K562 (cell line): ENCODE measurements around the gene SFPQ. TPM values are rescaled to one million over a fixed set of nuclear protein-coding genes. Genes with fewer than 3 reads are reported as not detected.

Experiments
- ARNT ChIP-seq, 2 experiments: fragments of 450-650 bp; IDR thresholded peaks; 2 replicates each; pipeline ENCODE4 v1.6.1; 2016; ENCODE audit warnings: mild to moderate bottlenecking in 1 of 2
- CTCFL ChIP-seq: IDR thresholded peaks from 2 replicates; pipeline ENCODE4 v1.6.1; 2011; ENCODE audit warnings: borderline replicate concordance, low read depth, mild to moderate bottlenecking, moderate library complexity, low read length; ENCODE audit not compliant: insufficient read depth, poor library complexity, severe bottlenecking
- ELK3 ChIP-seq: fragments of 450-650 bp; formaldehyde crosslinking; IDR thresholded peaks from 2 replicates; pipeline ENCODE4 v1.4.0; 2020; ENCODE audit warnings: mild to moderate bottlenecking
- JUNB ChIP-seq: fragments of 450-650 bp; formaldehyde crosslinking; conservative IDR thresholded peaks from 2 replicates; pipeline ENCODE4 v1.4.0; 2020; ENCODE audit warnings: mild to moderate bottlenecking
- MLLT1 ChIP-seq, 2 experiments: fragments of 450-650 bp; IDR thresholded peaks; 2 replicates each; pipeline ENCODE4 v1.6.1; 2016
- PHTF2 ChIP-seq: fragments of 250-450 bp; sonication (Bioruptor Pico); IDR thresholded peaks from 2 replicates; pipeline ENCODE4 v1.5.0; 2021; ENCODE audit warnings: mild to moderate bottlenecking
- PTTG1 ChIP-seq: fragments of 450-650 bp; IDR thresholded peaks from 2 replicates; pipeline ENCODE4 v1.6.1; 2016; ENCODE audit warnings: low read depth, mild to moderate bottlenecking, missing genetic modification characterization, missing compliant biosample characterization
- RFX5 ChIP-seq: IDR thresholded peaks from 2 replicates; pipeline ENCODE4 v1.6.1; 2011; ENCODE audit warnings: low read depth, mild to moderate bottlenecking, improper control_type of control experiment, low read length
- SIN3B ChIP-seq: fragments of 450-650 bp; IDR thresholded peaks from 2 replicates; pipeline ENCODE4 v1.6.1; 2017; ENCODE audit warnings: low read depth, mild to moderate bottlenecking, moderate library complexity
- SMAD4 ChIP-seq: fragments of 250-450 bp; sonication (Bioruptor Pico); conservative IDR thresholded peaks from 2 replicates; pipeline ENCODE4 v1.8.0; 2021; ENCODE audit warnings: inconsistent platforms, mild to moderate bottlenecking, moderate library complexity
- SMARCA4 ChIP-seq: fragments of 450-650 bp; IDR thresholded peaks from 2 replicates; pipeline ENCODE4 v1.6.1; 2016
- TEAD2 ChIP-seq: fragments of 450-650 bp; IDR thresholded peaks from 2 replicates; pipeline ENCODE4 v1.6.1; 2016; ENCODE audit warnings: missing genetic modification characterization, control low read depth, missing compliant biosample characterization
- THRA ChIP-seq: fragments of 450-650 bp; IDR thresholded peaks from 2 replicates; pipeline ENCODE4 v1.6.1; 2017; ENCODE audit warnings: mild to moderate bottlenecking, moderate library complexity
- USF2 ChIP-seq: sonication (generic); formaldehyde crosslinking; IDR thresholded peaks from 2 replicates; pipeline ENCODE4 v1.5.0; 2020; ENCODE audit warnings: missing genetic modification reagents
- ZNF217 ChIP-seq: sonication (generic); formaldehyde crosslinking; IDR thresholded peaks from 2 replicates; pipeline ENCODE4 v1.8.0; 2022; ENCODE audit warnings: mild to moderate bottlenecking, missing genetic modification reagents
- ZNF274 ChIP-seq: IDR thresholded peaks from 2 replicates; pipeline ENCODE4 v1.6.1; 2011; ENCODE audit warnings: low read depth, mild to moderate bottlenecking, low read length, moderate library complexity, borderline replicate concordance
- ZNF512 ChIP-seq: IDR thresholded peaks from 2 replicates; pipeline ENCODE4 v1.6.1; 2016; ENCODE audit warnings: missing genetic modification characterization, missing compliant biosample characterization
- ZNF668 ChIP-seq: fragments of 250-450 bp; sonication (Bioruptor Pico); IDR thresholded peaks from 2 replicates; pipeline ENCODE4 v1.8.0; 2022; ENCODE audit warnings: mild to moderate bottlenecking, inconsistent platforms
- ZNF785 ChIP-seq: fragments of 250-450 bp; sonication (Bioruptor Pico); IDR thresholded peaks from 2 replicates; pipeline ENCODE4 v1.4.0; 2020; ENCODE audit warnings: mild to moderate bottlenecking
- ZNF79 ChIP-seq: fragments of 250-450 bp; sonication (Bioruptor Pico); IDR thresholded peaks from 2 replicates; pipeline ENCODE4 v1.4.0; 2020; ENCODE audit warnings: low read depth, mild to moderate bottlenecking, moderate library complexity
- polyA plus RNA-seq, 8 experiments: library from polyadenylated mRNA; depleted of rRNA in 4 of 8; stranded (reverse) in 5 of 8; unstranded in 3 of 8; fragments of >200 nt; fragmentation: Nextera tagmentation in 2 of 8; fragmentation: Illumina TruSeq in 1 of 8; extraction: Ambion mirVana in 2 of 8; extraction: Trizol in 1 of 8; gene quantifications; 2 replicates each; pipeline versions ENCODE4 v1.2.1 to v1.2.3, GENCODE V29; 2011 to 2014; ENCODE audit warnings: inconsistent platforms in 1 of 8, missing spikeins in 1 of 8
- total RNA-seq, 7 experiments: library from RNA; depleted of rRNA in 6 of 7; stranded (reverse); fragments of >200 nt in 6 of 7; fragmentation: Illumina TruSeq in 2 of 7; extraction: Trizol in 2 of 7; gene quantifications; 2 replicates each; pipeline versions ENCODE4 v1.2.1 to v1.2.3, GENCODE V29; 2011 to 2021; ENCODE audit warnings: low replicate concordance in 1 of 7

Gene SFPQ
- total and polyA plus RNA-seq, 9 of the 15 experiments (the other 6 are each of a cell fraction or from before 2014, with no cell fraction given), result 69.7 to 562 (median 399) TPM

- TF ChIP-seq ZNF512 (tag), result no peak
- TF ChIP-seq ARNT (IDR thresholded peaks at IDR 0.05), result peak in 1 of 2 experiments; percentile 23; a peak in 1 of 4 replicates
- TF ChIP-seq SIN3B, result peak; percentile 47; the same call in 1 of the 2 replicates
- TF ChIP-seq ELK3 (CRISPR knock-in tag), result no peak
- no peak for TF ChIP-seq PTTG1 (tag)
- TF ChIP-seq MLLT1 (IDR thresholded peaks at IDR 0.05), result peak; percentile 90 to 91
- TF ChIP-seq SMAD4, result peak; percentile 10; the same call in 1 of the 2 replicates
- no peak for TF ChIP-seq TEAD2 (tag)
- TF ChIP-seq ZNF274, result no peak
- TF ChIP-seq ZNF217, result no peak
- TF ChIP-seq PHTF2 (CRISPR knock-in tag), result no peak
- peak; percentile 45; the same call in 1 of the 2 replicates for TF ChIP-seq ZNF668 (CRISPR knock-in tag)
- TF ChIP-seq USF2 (CRISPR knock-in tag), result no peak
- no peak for TF ChIP-seq THRA
- TF ChIP-seq SMARCA4, result no peak
- TF ChIP-seq RFX5, result peak; percentile 58; the same call in 1 of the 2 replicates
- TF ChIP-seq ZNF785 (CRISPR knock-in tag), result no peak
- no peak for TF ChIP-seq JUNB
- no peak for TF ChIP-seq CTCFL
- TF ChIP-seq ZNF79 (CRISPR knock-in tag), result no peak
Observed at GRCh38 chr1:35192853-35193664, at the start of gene SFPQ (continued).
